Suppressor macrophage treated with lipopolysaccharide for 4 hours (primary cell): ENCODE measurements around the gene PGAM2.

Experiments used
- DNase-seq: peaks from one replicate; pipeline ENCODE4 v3.0.0-alpha.2; 2020

PGAM2 gene

DNA sequence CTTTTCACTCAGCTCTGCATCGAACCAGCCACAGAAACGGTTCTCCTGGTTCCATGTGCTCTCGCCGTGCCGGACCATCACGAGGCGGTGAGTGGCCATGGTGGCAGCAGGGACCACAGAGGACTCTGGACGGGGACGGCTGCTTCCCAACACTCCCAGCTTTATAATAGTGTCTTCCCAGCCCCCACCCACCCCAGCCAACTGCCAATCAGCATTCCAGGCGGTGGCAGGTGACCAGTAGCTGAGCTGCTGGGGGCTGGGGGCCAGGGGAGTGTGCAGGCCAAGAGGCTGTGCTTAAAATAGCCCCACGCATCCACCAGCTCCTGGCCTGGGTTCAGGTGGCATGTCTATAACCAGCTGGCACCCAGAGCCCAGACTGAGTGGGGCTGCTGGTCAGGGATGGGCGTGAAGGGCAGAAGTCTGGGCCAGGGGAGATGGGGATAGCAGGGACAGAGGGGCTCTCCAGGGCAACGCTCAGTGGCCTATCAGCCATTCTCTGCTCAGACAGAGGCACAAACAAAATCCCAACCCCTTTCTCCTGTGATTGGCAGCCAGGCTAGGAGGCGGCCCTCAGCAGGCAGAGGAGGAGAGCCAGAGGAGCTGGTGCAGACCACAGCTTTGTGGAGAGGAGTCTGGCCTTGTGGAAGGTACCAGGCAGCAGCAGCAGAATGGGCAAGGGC lies at the start of gene PGAM2:
PGAM2 (minus strand) TSS at position 137 of the 680 bp plus-strand sequence; CDS start at position 99, 38 bp downstream.
- DNase-seq, result no peak

DNA sequence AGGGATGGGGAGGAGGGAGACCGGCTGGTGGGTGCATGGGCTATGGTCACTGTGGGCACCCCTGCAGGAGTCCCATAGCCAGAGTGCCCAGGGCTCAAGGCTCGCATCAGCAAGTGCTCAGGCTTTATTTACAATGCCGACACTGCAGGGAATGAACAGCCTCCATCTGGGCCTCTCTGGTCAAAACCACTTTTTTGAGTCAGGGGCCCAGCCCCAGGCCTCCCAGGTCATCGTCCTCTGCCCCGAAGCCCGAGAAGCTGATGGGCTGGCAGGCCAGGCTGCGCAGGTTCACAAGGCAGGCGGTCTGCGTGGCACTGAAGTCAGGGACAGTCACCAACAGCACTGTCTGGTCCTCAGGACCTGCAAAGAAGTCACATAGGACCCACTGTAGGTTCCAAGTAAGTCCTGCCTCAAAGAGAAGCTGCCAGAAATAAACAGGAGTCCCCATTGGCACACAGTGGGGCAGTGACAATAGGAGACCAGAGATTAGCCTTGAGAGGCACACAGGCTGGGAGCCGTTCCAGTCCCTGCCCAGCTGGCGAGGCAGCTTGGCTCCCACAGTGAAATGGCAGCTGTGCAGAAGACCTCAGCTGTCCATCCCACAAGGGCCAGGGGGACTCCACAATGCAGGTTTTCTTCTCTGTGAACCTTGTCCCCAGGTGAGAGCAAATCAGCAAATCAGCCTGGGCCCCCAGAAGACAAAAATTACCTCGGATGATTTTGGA lies 49.4 kb upstream of the PGAM2 start:
- no peak for DNase-seq

DNA sequence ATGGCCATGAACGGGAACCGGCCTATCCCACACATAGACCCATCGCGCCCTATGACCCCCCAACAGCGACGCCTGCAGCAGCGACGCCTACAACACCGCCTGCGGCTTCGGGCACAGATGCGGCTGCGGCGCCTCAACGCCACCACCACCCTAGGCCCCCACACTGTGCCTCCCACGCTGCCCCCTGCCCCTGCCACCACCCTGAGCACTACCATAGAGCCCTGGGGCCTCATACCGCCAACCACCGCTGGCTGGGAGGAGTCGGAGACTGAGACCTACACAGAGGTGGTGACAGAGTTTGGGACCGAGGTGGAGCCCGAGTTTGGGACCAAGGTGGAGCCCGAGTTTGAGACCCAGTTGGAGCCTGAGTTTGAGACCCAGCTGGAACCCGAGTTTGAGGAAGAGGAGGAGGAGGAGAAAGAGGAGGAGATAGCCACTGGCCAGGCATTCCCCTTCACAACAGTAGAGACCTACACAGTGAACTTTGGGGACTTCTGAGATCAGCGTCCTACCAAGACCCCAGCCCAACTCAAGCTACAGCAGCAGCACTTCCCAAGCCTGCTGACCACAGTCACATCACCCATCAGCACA lies 48.5 kb upstream of the PGAM2 start:
- no peak for DNase-seq

DNA sequence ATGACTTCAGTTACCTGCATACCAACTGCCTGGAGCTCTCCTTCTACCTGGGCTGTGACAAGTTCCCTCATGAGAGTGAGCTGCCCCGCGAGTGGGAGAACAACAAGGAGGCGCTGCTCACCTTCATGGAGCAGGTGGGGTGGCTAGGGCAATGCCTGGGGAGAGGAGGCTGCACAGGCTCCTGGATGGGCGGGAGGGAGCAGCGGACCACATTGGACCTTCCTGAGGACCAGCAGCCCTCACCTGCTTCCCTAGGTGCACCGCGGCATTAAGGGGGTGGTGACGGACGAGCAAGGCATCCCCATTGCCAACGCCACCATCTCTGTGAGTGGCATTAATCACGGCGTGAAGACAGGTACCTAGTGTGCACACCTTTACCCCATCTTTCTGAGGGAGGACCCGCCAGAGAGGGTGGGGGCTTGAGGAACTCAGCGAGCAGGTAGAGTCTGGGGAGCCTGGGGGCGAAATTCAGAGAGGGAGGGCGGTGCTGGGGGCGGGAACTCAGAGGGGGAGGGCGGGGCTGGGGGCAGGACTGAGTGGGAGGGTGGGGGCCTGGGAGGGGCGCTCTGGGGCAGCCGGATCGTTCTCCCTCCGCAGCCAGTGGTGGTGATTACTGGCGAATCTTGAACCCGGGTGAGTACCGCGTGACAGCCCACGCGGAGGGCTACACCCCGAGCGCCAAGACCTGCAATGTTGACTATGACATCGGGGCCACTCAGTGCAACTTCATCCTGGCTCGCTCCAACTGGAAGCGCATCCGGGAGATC lies 47.8 kb upstream of the PGAM2 start:
- no peak for DNase-seq

DNA sequence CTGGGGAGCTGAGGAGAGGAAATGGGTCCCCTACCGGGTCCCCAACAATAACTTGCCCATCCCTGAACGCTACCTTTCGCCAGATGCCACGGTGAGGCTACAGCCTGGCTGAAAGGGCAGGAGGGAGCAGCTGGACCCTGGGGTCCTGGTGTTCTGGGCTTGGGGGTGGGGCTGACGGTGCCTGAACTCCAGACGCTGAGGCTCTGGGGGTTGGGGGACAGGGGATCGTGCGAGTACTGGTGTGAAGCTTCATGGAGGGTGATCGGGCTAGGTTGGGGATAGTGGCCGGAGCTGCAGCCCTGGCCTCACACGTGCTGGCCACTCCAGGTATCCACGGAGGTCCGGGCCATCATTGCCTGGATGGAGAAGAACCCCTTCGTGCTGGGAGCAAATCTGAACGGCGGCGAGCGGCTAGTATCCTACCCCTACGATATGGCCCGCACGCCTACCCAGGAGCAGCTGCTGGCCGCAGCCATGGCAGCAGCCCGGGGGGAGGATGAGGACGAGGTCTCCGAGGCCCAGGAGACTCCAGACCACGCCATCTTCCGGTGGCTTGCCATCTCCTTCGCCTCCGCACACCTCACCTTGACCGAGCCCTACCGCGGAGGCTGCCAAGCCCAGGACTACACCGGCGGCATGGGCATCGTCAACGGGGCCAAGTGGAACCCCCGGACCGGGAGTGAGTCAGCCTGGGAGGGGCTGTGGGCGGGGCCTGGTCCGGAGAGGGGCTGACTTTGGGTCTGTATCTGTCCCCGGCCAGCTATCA lies 47.0 kb upstream of the PGAM2 start:
- DNase-seq, result no peak

DNA sequence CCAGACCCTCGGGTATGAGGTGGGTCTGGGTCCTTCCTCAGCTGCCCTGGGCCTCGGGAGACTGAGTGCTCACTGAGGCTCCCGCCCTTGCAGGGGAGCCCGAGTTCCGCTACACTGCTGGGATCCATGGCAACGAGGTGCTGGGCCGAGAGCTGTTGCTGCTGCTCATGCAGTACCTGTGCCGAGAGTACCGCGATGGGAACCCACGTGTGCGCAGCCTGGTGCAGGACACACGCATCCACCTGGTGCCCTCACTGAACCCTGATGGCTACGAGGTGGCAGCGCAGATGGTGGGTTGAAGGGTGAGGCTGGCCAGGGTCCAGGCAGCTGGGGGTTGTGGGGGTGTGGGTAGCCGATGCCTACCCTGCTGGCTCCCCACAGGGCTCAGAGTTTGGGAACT lies 46.4 kb upstream of the PGAM2 start:
- DNase-seq, result no peak

DNA sequence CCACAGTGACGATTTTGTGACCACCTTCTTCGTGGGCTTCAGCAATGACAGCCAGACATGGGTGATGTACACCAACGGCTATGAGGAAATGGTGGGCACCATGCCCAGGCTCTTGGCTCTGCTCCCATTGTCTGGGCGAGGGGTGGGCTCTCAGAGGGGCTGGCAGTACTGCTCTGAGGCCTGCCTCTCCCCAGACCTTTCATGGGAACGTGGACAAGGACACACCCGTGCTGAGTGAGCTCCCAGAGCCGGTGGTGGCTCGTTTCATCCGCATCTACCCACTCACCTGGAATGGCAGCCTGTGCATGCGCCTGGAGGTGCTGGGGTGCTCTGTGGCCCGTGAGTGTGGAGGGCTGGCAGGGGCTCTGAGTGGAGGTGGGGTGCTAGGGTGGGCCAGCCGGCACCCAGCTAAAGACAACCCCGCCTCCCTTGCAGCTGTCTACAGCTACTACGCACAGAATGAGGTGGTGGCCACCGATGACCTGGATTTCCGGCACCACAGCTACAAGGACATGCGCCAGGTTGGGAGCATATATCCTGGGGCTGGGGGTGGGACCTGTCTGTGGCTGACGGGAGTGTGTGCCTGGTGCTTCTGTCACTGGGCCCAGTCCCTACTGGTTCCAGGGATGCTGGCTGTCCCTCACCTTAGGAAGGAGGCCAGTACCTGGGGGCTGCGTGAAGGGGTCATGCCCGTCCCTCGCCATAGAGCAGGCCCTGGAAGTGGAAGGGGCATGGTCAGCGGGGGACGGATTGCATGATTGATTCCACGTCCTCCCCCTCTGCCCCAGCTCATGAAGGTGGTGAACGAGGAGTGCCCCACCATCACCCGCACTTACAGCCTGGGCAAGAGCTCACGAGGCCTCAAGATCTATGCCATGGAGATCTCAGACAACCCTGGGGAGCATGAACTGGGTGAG lies 45.6 kb upstream of the PGAM2 start:
- no peak for DNase-seq

DNA sequence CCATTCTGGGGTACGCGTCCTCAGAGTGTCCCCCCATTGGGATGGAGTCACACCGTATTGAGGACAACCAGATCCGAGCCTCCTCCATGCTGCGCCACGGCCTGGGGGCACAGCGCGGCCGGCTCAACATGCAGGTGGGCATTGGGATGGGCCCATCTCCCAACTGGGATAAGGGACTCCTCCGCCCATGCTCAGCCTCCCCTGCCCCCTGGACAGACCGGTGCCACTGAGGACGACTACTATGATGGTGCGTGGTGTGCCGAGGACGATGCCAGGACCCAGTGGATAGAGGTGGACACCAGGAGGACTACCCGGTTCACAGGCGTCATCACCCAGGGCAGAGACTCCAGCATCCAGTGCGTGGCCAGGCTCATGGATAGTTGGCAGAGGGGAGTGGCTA lies 44.6 kb upstream of the PGAM2 start:
- DNase-seq, result no peak

DNA sequence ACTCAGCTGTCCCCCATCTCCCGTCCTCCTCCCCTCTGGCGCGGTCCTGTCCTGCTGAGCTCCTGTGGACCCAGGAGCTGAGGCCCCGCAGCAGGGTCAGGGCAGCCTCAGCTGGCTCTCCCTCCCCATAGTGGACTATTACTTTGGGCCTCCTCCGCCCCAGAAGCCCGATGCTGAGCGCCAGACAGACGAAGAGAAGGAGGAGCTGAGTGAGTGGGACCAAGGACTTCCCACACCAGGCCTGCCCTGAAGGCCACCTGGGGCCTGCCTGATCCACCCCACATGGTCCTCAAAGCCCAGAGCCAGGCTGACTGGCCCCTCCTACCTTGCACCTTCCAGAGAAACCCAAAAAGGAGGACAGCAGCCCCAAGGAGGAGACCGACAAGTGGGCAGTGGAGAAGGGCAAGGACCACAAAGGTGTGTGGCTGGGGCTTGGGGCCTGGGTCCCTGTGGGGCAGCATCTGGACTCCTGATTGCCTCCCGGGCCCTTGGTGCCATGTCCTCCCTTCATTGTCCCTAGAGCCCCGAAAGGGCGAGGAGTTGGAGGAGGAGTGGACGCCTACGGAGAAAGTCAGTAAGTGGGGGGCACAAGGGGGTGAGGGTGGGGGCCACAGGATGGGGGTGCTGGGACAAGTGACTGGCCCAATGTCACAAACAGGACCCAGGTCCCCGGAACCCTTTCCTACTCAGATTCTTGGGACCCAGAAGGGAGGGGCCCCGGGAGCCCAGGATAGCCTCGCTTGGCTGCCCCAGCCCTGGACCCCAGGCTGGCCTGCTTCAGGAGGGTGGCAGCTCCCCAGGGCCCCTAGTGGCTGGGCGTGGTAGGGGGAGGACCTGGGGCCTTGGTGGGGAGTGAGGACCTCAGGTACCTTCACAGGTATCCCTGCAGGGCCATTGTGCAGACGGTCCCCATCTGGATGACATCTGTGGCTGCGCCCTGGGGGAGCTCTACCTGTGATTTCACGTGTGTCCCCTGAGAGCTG lies 43.7 kb upstream of the PGAM2 start:
- no peak for DNase-seq

DNA sequence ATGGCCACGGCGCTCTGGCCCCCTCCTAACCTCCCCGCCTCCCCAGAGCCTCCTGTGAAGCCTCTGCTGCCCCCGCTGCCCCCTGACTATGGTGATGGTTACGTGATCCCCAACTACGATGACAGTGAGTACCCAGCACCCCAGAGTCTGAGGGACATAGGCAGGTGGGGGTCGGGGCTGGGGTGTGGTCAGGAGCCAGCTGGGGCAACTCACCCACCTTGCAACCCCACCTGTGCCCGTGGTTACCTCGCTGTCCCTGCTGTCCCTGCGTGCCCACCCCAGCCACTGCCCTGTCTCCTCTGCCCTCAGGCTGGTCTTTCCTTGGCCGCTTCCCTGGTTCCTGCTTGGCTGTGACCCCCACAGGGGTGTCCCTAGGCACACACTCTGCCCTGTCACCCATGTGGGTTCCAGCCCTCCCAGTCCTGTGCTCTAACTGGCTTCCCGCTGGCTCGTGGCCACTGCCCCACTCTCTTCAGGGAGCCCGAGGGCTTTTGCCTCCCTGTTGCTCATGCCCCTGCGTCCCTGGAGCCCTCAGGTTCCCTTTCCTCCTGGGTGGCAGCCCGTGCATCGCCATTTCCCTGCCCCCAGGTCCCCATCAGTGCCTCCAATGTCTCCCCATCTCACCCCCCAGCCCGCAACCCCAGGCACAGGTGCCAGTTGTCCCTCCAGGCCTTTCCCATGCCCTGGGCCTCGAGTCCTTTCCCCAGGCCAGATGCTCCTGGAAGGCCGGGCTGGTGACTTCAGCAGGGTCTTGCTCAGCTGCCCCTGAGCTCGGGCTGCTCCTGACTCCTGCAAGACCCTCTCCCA lies 42.8 kb upstream of the PGAM2 start:
- DNase-seq, result no peak

DNA sequence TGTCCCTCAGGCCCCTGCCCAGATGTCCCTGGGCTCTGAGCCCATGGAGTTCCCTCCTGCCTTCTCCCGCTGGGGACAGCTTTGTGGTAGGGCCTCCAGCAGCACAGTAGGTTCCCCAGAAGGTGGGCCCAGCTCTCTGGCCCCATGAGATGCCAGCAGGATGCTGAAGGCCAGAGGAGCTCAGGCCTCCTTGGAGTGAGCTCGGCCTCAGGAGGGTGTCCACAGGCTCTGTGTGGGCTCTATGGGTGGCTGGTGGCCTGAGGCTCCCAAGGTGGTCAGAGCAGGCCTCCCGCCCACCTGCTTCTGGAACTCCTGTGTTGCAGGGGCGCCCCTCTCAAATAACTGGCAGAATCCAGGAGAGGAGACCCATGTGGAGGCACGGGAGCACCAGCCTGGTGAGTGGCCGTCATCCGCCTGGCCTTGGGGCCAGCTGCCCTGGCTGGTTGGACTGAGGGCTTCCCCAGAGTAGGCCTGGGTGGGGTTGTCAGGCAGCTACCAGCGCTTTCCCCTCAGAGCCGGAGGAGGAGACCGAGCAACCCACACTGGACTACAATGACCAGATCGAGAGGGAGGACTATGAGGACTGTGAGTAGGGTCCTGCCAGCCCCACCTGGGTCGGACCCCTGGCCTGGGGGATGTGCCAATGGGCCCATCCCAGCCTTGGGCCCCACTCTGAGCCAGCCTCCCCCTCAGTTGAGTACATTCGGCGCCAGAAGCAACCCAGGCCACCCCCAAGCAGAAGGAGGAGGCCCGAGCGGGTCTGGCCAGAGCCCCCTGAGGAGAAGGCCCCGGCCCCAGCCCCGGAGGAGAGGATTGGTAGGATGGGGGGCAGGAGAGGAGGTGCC lies 42.0 kb upstream of the PGAM2 start:
- no peak for DNase-seq

DNA sequence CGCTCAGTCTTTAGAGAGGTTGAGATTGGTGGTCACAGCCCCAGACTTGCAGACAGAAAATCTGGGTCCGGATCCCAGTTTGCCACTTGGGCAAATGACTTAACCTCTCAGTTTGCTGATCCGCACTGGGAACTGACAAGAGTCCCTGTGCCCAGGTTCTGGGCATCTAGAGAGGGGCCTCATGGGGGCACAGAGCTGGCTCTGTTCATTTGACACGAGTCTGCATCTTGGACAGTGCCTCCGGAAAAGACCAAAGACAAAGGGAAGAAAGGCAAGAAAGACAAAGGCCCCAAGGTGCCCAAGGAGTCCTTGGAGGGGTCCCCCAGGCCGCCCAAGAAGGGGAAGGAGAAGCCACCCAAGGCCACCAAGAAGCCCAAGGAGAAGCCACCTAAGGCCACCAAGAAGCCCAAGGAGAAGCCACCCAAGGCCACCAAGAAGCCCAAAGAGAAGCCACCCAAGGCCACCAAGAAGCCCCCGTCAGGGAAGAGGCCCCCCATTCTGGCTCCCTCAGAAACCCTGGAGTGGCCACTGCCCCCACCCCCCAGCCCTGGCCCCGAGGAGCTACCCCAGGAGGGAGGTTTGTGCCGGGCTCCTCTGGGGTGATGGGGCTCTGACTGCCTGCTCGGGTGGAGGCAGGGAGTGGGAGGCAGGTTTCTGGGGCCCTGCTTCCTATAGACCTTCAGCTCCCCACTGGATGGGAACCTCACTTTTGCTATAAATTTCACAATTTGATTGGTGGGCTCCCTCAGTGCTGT lies 41.1 kb upstream of the PGAM2 start:
- no peak for DNase-seq

DNA sequence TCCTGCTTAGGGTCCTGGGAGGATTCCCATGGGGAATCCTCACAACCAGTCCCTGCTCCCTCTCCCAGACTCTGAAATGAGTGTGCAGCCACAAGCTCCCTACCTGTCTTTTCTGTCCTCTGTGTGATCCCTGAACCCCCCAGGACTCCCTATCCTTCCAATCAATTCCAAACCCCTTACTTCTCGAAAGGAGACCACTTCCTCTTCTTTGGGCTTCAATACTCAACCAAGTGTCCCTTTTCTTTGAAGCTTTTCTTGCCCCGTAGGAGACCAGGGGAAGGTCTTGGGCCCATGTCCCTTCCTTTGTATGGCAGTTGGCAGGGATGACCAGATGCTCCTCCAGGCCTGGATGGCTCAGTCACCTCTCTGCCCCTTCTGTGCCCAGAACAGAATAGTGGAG lies 40.5 kb upstream of the PGAM2 start:
- DNase-seq, result no peak

DNA sequence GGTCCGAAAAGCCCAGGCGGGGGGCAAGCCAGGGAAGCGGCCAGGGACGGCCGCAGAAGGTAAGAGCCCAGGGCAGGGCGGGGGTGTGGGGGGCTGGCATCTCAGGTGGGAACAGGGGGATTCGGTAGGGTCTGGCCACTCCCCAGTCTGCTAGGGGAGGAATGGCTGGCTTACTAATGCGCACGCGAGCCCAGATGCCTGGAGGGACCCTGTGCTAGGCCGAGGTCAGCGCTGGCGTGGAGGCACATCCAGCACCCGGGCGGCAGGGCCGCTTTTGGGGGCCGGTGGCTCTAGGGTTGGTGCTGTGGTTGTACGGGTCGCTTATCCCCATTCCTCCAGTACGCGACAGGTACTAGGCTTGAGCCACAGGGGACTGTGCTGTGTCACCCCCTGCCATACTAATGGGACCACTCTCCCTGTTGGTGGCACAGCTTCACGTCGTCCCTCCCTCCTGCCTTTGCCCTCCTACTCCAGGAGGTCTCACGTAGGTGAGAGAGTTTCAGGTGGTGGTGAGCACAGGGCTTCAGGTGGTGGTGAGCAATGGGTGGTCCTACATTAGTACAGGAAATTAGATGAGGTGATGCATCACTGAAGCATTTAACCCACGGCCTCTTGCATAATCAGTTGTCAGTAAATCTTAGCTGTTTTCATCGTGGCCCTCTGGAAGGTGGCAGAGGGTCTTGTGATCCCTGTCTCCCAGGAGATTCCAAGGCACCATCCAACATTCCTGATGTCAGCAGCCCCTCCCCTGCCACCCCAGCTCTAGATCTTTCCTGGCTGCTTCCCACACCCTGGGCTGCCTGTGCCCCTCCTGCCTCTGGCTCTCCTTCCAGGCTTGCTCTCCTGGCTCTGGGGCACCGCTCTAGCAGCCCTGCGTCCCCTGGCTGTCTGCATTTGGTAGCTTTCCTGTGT lies 39.7 kb upstream of the PGAM2 start:
- no peak for DNase-seq

DNA sequence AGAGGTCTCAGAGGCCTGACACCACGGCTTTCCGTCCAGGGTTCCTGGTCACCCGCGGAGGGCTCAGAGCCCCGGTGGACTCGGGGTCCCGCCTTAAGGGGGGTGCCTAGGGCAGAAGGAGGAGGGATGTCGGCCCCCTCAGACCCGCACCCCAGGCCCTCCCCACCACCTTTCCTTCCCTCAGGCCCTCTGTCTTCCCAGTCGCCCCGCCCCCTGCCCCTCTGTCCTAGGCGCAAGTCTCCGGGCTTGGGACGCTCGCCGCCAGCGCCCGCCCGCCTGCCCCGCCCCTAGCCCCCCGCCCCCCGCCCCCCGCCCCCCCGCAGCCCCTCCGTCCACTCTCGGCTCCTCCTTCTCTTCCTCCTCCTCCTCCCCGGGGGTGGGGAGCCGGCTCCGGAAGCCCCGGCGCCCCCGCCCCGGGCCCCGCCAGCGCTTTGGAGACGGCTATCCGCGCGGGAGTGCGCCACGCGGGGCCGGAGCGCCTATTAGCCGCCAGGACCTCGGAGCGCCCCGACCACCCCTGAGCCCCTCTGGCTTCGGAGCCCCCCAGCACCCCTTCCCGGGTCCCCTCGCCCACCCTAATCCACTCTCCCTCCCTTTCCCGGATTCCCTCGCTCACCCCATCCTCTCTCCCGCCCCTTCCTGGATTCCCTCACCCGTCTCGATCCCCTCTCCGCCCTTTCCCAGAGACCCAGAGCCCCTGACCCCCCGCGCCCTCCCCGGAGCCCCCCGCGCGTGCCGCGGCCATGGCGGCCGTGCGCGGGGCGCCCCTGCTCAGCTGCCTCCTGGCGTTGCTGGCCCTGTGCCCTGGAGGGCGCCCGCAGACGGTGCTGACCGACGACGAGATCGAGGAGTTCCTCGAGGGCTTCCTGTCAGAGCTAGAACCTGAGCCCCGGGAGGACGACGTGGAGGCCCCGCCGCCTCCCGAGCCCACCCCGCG lies 38.8 kb upstream of the PGAM2 start, which contains the start of gene AEBP1:
AEBP1 (plus strand) TSS at position 423 of the 937 bp plus-strand sequence; CDS start at position 744, 321 bp downstream.
- no peak for DNase-seq
